Endothelial cell (in vitro differentiated cells): Measurements from ENCODE around the gene CMIP. TPM values are rescaled to one million over a fixed set of nuclear protein-coding genes. Genes with fewer than 3 reads are reported as not detected.

Experiments used
- DNase-seq: peaks from one replicate; pipeline ENCODE4 v3.0.0; 2021; ENCODE audit warnings: low spot score
- H3K27ac Mint-ChIP-seq: one replicate; pipeline ENCODE4 v1.8.0; 2021; ENCODE audit warnings: mixed read lengths, inconsistent platforms; ENCODE audit not compliant: unreplicated experiment
- H3K27me3 Mint-ChIP-seq: one replicate; pipeline ENCODE4 v1.8.0; 2021; ENCODE audit warnings: mild to moderate bottlenecking, moderate library complexity, mixed read lengths, inconsistent platforms; ENCODE audit not compliant: unreplicated experiment
- H3K36me3 Mint-ChIP-seq: one replicate; pipeline ENCODE4 v1.8.0; 2021; ENCODE audit warnings: mild to moderate bottlenecking, low read depth, mixed read lengths, inconsistent platforms; ENCODE audit not compliant: unreplicated experiment
- H3K4me1 Mint-ChIP-seq: one replicate; pipeline ENCODE4 v1.8.0; 2021; ENCODE audit warnings: mild to moderate bottlenecking, mixed read lengths, inconsistent platforms; ENCODE audit not compliant: unreplicated experiment
- H3K4me3 Mint-ChIP-seq: one replicate; pipeline ENCODE4 v1.8.0; 2021; ENCODE audit warnings: mild to moderate bottlenecking, mixed read lengths, inconsistent platforms; ENCODE audit not compliant: unreplicated experiment
- H3K9me3 Mint-ChIP-seq: one replicate; pipeline ENCODE4 v1.8.0; 2021; ENCODE audit warnings: mixed read lengths, inconsistent platforms; ENCODE audit not compliant: unreplicated experiment
- CTCF ChIP-seq: fragments of 200-600 bp; sonication (generic); IDR thresholded peaks from one replicate; pipeline ENCODE4 v1.5.0; 2021; ENCODE audit warnings: antibody characterized with exemption; ENCODE audit not compliant: unreplicated experiment
- total RNA-seq: library from RNA; stranded (reverse); fragmentation: NEBNext Ultra II Directional; extraction: Animal tissue kit (Norgen Biotek cat#: 25700); gene quantifications from one replicate; pipeline ENCODE4 v1.2.1, GENCODE V29; 2021; ENCODE audit not compliant: unreplicated experiment

Gene CMIP
- total RNA-seq, 1 donor from 2014 or later = 98.9 TPM

DNA sequence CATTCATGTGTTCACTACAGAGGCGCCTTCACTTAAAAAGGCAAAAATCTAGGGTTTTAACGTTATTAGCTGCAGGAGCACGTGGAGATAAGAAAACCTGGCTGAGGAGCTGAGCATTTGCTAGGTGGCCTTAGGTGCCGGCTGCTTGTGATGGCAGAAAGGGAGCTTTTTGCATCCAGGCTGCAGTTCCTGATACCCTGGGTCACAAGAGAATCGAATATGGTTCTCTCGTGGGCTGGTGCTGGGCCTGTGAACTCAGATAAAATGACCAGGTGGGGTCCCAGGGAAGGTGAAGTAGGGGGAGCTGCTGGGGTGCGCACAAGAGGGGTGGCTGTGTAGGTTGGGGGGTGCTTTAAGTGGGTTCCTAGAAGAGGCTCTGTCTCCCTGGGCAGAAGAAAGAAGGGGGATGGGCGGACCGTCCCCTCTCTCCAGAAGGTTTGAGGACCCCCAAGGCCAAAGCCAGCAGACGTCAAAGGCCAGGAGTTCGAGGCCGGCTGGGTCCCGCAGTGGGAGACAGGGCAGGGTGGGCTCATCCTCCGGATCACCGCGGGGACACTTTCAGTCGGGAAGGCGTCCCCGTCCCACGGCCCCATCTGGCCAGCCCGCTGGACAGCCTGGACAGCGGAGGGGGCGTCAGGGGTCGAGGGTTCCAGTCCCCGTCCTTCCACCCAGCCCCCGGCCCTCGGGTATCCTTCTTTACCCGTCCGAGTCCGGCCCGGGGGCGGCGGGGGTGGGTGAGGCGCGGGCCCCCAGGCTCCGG is 740 bp upstream of the CMIP start:
- H3K4me1 Mint-ChIP-seq = peaks cover 28% of the 10 kb centered on the region
- peak overlapping the region; percentile 90 for H3K4me3 Mint-ChIP-seq
- DNase-seq = no peak
- no peaks in the 10 kb centered on the region for H3K36me3 Mint-ChIP-seq
- no peaks in the 10 kb centered on the region for H3K9me3 Mint-ChIP-seq
- H3K27ac Mint-ChIP-seq = peak overlapping the region; percentile 62
- no peak for TF ChIP-seq CTCF
- peaks cover 19% of the 10 kb centered on the region for H3K27me3 Mint-ChIP-seq

- Mint-ChIP-seq H3K36me3 (no peaks in the 10 kb centered on the region), H3K9me3 (no peaks in the 10 kb centered on the region), H3K27ac (peak overlapping the region; percentile 85), H3K27me3 (peaks cover 20% of the 10 kb centered on the region), H3K4me3 (peak overlapping the region; percentile 97), H3K4me1 (peaks cover 39% of the 10 kb centered on the region)
- DNase-seq = peak; percentile 45
- TF ChIP-seq CTCF = no peak
These were observed 744 bp downstream of the CMIP start for GRCh38 chr16:81445143-81445961.

- Mint-ChIP-seq H3K4me3 (peak overlapping the region; percentile 97), H3K4me1 (peaks cover 46% of the 10 kb centered on the region), H3K36me3 (no peaks in the 10 kb centered on the region), H3K27ac (peak overlapping the region; percentile 85), H3K9me3 (no peaks in the 10 kb centered on the region), H3K27me3 (peaks cover 19% of the 10 kb centered on the region)
- DNase-seq = no peak
- no peak for TF ChIP-seq CTCF
These were observed 1.6 kb downstream of the CMIP start for GRCh38 chr16:81445966-81446906.

DNA sequence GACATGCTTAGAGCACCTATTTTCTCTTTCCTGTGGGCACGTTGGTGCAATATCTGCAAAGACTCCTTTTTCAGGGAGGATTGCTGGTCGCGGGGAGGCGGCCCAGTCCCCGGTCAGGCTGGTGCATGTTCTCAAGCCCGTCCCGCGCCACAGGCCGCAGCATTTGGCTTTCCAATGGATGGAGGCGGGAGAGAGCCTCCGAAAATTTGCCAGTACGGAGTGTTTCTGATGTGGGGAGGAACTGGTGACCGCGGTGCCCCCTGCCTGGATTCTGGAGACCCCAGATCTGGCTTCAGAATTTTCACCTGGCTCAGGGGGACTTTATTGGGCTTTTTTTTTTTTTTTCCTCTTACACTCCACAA is 2.3 kb downstream of the CMIP start:
- Mint-ChIP-seq H3K4me3 (peak overlapping the region; percentile 97), H3K9me3 (no peaks in the 10 kb centered on the region), H3K27ac (peak overlapping the region; percentile 74), H3K4me1 (peaks cover 53% of the 10 kb centered on the region), H3K36me3 (no peaks in the 10 kb centered on the region), H3K27me3 (peaks cover 18% of the 10 kb centered on the region)
- DNase-seq = no peak
- TF ChIP-seq CTCF = no peak
